ENCODE measurements around the gene CUL7.

GRCh38 chr6:43040542-43041257 is 13.0 kb downstream of the CUL7 start:
- TF ChIP-seq CTCF (IDR thresholded peaks at IDR 0.05; ENCODE audit: poor library complexity, severe bottlenecking) (no peak), POLR2AphosphoS5 (IDR thresholded peaks at IDR 0.05) (no peak), EP300 (conservative IDR thresholded peaks at IDR 0.05; ENCODE audit: poor library complexity, severe bottlenecking) (no peak)

Data from neural cell (in vitro differentiated cells).